Measurements from ENCODE around the gene DCUN1D3.
A peak's percentile ranks its signal among the peaks of the same experiment; 100 is the strongest.
"Not testable (repeated sequence)": the region's sequence is repeated elsewhere in the genome, so short reads cannot be mapped to it uniquely, and the experiment has no call there.

The DCUN1D3 gene

DNA sequence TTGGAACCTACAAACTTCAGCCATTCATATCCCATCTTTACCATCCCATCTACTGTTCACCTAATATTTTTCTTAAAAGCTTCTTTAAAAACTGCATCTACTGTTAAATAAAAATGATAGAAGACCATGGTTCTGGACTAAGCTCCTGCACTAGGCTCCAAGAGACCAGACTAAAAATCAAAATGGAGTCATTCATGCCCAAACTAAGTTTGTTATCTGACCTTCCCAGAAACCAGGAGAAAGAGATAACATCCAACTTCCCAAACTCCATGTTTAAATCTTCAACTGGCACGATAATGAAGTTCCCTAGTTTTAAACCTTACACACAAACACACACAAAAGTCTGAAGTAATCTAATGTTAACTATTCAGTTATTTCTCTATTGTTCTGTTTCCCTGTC is 13.8 kb downstream of the DCUN1D3 start:
- DNase-seq, result no peak

DNA sequence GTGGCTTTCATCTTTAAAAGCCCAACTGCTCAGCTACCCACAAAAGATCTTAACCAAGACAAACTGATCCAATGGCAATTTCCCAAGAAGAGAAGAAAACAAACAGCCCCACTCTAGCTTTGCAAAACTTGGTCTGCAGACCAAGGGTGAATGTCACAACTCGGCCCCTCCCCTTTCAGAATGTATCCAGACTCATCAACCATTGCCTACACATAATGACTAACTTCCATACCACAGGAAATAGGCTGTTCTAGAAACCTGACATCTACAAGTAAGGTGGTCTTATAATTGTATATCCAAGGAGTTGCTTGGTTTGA is 16.0 kb downstream of the DCUN1D3 start:
- peak; percentile 40 for DNase-seq

DNA sequence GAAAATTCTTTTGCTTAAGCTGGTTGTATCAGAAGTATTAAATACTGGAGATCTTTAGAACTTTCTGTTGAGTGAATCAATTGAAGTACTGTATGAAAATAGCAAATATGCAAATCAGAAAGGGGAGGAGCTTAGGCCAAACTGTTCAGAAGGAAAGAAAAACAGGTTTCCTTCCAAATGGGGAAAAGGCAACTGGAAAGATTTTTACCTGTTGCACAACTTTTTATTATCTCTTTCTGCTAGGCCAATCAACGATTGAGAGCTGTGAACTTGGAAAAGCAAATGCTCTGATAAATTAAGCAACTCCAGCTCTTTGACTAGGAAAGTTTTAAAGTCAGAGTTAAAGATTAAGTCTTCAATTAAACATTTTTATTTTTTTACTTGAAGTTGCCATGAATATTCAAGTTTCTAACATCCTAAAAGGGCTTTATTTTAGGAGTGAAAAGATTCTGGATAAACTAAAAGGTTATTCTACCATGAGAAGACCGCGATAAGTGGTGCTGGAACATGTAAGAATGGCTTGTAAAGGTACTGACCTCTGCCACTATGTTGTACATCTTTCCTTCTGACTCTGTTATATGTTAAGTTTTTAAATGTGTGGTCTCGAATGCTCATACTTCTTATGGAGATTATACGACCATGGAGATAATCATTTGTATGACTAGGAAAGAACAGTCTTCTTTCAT is 16.5 kb downstream of the DCUN1D3 start:
- no peak for DNase-seq

DNA sequence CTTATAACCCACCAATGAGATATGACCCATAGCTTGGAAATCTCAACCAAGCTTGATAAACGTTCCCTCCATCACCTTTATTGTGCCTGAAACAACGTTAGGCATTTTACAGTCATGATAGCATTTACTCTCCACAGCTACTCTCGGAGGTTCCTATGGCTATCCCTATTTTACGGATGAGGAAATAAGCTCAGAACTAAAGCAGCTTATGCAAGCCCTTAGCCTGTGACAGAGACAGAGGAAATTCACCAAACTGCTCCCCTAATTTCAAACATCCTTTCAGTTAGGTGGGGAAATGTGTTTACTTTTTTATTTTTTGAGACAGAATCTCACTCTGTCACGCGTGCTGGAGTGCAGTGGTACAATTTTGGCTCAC is 18.7 kb downstream of the DCUN1D3 start:
- no peak for DNase-seq

DNA sequence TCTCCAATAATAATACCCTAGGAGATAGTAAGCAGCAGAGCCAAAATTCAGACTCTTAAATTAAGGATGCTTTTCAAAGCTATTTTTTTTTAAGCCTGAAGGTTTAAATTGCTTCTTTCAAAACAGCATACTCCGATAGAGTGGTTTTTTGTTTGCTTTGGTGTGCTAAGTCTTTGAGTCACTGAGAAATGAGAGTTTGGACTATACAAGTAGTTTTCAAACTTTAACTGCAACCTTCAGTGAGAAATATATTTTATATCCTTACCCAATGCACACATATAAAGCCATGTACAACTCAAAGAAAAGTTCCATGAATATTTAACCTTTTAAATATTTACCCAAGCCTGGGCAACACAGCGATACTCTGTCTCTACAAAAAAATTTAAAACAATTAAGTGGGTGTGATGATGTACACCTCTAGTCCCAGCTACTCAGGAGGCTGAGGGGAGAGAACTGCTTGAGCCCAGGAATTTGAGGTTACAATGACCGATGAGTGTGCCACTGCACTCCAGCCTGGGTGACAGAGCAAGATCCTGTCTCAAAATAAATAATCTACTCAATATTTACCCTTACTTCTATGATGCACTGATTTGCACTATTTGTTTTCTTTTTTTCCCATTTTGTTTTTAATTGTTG is 19.2 kb downstream of the DCUN1D3 start:
- DNase-seq, result no peak

DNA sequence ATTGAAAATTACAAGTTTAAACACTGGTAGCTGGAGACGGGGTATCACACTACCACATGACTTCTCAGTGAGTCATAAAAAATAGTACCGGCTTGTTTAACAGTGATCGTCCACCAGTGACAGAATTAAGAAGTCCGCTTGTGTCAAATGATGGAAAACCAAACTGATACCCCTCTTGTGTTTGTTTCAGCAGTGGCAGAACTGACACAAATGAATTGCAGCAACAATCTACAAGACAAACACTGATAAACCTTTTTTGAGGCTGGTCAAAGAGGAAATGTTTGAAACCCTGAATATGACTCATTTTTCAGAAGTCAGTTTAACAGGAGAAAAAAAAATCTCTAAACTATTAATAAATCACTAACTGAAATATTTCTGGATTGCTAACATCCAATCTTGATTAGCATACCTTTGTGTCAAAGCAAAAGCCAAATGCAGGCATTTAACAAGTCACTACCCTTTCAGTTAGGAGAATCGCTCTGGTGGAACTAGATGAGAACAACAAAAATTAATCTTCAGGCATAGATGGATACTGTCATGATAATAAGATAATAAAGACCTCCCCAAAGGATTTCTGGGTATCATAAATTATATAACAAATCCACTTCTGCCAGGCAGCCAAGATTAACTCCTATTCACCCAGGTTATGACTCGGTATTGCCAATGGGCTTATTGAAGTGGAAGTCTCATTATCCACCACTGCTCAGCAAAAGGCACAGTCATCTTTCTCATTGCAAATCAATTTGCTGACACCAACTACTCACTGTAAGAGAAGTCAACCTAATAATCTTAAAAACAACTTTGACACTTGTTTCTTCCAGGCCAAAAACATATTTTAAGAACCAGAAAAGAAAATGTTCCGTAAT is 20.8 kb downstream of the DCUN1D3 start:
- DNase-seq, result no peak

DNA sequence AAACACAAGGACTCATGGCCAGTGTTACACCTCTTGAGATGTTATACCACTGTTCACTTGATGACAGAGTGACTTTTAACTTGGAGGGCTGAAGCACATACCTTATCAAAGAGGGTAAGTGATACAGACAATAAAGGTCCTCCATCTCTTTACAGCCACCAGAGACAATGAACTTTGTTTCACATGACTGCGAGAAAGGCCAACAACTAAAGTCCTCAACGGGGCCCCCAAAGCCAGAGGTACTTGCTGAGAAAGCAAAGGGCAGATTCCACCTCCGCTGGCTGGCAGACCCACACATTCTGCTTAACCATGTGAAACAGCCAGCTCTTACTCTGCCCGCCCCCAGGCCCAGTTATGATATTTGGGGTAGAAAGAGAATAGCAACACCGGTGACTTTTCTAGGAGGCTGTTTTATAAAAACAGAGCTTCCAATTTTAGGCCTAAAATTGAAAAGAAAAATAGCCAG is 21.4 kb downstream of the DCUN1D3 start:
- no peak for DNase-seq

DNA sequence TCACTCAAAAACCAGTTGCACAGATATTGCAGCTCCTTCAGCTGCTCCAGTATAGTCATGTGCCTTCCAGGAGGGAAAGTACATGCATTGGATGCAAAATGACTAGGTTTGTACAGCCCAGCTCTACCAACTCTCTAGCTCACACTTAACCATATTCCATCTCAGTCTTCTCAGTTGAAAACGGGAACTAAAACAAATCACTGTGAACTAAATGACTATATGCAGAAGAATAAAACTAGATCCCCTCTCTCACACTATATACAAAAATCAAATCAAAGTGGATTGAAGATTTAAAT is 24.9 kb downstream of the DCUN1D3 start:
- no peak for DNase-seq

DNA sequence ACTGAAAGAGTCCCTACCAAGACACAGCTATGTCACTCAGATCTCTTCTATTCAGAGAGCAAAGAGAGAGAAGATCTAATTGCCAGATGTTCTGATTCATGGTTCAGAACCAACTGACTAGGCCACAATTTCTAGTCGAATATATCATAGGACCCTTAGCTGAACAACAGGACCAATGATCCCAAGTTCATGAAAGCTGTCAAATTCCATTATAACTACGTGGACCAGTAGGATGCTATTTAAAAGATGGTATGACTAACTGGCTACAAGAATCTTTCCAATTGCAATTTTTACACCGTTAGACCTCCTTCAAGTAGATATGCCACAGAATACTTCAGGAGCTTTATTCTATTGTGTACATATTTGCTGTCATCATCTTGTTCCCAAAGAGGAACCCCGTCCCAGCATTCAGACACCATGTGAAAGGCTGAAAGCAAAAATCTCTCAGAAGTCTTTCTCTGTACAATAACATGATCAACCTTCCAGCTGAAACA is 26.0 kb downstream of the DCUN1D3 start:
- DNase-seq, result no peak

DNA sequence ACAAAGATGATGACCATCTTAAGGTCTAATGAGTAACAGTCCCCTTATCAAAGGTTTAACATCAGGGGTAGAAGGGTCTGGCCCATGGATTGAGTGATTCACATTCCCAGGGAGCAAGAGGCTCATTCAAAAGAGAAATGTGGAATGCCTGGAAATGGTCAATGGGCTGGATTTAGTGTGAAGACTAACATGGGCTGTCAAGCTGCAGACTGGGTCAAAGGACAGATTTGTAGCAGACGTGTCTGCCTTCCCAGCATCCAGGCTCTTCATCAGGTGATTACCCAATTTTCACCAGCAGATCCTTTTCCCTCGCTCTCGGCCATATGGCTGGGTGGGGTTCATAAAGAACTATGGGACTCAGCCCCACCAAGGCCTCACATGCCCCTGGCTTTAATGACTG is 26.8 kb downstream of the DCUN1D3 start:
- no peak for DNase-seq

DNA sequence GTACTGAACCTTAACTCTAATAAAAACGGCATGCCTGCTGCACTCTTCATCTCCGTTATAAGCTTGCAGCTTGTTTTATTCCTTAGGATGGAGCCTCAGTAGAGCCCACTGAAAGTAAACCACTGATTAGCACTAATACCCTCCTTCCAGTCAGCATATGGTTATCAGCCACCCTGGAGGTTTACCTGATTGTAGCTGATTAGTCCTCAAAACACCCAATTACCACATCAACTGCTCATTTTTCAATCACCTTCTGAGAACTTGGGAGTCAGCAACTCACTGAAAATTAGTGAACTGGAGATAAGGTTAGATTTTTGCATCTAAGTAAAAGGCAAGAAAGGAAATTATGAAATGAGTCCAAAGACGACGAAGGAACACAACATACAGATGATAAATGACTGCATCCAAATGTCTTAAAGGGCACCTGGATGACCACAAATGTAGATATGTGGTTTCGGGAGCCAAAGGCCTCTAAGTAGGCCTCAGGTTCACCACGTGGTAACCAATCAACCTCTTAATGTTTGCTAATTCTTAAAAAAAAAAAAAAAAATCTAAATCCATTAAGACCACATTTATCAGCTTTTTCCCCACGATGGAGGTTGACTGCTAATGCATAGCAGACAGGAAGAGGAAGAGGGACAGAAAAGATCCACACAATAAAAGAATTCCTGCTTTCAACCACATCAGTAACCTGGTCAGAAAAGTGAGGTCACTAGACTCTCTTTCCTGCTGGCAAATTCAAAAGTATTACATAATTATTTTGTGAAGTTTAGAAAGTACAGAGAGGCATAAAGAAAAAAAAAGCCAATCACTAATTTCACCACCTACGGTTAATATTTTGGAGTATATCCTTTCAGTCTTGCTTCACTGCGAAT is 28.0 kb downstream of the DCUN1D3 start:
- DNase-seq, result peak; percentile 80

DNA sequence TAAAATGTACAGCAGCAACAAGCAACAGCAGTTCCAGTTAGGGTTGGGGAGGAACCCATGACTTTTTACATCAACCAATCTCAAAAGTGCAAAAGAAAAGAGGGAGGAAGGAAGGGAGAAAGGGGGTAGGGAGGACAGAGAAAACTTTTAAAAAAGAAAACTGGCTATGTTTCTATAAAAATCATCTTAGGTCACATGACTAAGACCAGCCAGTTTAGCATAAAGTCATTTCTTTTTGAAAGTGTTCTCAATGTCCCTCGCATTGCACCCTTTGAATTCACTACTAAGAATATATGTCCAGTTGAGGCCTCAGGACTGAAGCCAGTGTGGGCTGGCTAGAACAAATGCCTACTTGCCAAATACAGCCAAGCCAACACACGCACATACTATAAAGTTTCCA is 28.9 kb downstream of the DCUN1D3 start:
- DNase-seq, result no peak

DNA sequence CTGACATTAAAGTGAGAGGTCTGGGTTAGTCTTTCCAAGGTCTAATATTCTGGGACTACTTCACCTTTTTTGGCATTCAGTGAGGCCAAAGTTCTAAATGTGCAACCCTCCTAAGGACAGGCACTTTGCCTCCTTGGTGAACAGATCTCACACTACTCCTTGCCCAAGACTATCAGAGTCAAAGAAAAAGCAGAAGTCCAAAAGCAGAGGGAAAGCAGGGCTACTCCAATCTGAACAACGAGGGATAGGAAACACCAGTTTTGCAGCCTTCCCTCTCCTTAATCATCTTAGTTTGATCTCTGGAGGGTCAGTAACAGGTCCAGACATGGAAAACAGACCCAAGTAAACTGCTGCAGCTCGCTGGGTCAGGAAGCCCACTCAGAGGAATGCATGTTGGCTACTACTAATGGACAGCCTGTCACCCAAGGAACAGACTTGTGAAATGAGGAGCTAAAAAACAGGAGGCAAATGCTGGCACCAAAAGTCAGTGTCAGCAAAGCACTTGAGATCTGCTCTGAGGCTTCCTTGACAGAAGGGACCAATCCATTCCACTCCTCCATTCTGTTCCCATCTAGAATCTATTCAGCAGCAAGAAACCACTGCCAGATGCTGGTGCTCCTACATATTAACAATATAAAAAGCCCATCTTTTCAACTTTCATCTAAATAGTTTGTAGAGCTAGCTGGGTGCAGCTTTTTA is 29.9 kb downstream of the DCUN1D3 start:
- no peak for DNase-seq

DNA sequence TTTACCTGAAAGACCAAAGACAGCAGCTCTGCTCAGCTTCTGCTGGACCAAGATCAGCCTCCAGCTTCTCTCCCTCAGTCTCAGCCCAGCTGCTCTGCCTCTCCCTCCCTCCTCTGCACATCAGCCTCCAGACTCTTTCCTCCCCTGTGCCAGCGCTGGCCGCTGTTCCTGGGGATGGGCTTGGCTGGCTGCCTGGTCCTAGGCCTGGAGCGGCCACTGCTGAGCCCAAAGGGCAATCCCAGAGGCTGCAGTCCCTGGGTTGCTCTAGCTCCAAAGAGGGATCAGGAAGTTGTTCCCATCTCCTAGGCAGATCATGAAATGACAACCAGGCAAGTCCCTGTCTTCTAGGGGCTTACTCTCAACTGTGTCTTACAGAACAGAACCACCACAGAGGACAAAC is 31.3 kb downstream of the DCUN1D3 start:
- DNase-seq, result no peak

DNA sequence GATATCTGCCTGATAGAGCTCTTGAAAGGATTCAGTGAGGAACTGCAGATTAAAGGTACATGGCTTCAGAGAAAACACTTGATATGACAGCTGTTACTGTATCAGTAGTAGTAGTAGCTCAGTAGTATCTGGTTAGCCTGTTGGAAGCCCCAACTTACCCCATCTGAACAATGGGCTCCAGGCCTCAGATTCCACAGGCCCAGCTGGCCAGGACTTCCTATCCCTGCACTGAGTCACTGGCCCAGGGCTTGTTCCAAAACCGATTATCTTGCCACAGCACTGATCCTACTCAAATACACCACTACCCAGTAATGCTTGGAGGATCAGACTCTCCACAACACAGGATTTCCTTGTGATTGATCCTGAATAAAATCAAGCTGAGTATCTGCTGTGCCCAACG is 32.6 kb downstream of the DCUN1D3 start:
- no peak for DNase-seq

DNA sequence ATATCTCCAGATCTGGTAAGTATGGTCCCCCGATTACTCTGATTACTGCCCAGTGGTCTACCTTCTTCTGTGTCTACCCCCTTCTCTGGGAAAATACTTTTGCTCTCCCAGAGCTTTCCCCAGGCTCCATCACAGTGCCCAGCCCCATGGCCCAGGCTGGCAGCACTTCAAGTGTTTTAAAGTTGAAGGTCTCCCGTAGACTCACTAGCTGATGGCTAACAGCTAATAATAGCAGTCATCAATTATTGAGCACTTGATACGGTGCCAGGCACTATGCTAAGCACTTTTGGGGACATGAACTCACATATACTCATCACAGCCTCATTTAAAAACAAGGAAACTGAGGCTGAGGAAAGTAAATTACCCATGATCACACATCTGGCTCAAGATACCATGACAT is 33.4 kb downstream of the DCUN1D3 start:
- no peak for DNase-seq

DNA sequence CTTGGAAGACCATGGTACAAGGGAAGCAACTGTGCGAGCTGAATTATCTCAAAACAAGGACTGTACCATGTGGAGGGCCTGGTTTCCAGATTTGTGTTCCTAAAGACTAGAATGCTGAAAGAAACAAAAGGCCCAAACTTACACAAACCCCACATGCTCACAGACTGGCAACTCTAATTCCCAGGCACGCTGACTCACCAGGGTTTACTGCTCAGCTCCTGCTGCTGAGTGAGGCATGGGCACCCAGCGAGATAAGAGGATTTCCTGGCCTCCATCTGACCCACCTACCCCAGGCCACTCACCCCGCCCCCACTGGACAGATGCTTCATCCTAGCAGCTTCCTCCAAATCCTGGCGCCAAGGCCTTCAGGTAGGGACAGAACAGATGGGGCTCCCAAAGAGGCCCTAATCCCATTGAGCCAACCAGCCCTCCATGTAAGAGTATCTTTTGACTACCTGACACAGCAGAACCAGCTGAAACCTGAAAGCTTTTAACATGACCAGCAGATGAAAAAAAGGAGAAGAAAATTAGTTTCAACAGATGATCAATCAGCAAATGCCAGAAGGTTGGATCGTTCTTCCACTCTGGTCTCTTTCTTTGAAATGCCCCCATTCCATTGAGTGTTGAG is 33.9 kb downstream of the DCUN1D3 start:
- peak; percentile 88 for DNase-seq

DNA sequence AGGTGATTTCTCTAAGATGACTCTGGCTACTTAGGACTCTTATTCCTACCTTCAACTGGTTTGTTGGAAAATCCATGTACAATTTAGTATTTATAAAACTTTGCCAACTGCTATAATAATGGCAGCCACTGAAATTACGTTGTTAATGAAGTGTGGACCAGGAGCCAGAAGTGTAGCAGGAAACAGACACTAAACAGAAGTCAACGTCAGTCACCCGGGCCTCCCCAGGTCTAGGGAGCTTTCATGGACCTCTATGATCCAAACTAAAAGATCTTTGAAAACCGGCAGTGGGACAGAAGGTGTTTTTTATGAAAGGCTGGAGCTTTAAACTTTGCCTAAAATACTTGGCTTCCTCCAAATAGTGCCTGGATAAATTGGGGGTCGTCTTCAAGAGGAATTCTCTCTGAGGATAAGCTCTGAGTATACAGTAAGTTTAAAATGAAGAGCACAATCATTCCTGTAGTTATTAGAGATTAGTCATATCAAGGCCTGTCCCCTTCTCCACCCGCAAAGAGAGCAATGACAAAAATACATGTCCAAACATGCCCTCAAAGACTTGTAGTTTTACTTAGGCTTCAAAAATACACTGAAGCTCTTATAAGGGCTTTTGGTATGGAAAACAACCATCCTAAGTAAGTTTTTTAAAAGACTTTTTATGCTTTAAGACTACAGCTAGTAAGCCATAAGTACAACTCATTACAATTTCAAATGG is 34.6 kb downstream of the DCUN1D3 start:
- peak; percentile 78 for DNase-seq

DNA sequence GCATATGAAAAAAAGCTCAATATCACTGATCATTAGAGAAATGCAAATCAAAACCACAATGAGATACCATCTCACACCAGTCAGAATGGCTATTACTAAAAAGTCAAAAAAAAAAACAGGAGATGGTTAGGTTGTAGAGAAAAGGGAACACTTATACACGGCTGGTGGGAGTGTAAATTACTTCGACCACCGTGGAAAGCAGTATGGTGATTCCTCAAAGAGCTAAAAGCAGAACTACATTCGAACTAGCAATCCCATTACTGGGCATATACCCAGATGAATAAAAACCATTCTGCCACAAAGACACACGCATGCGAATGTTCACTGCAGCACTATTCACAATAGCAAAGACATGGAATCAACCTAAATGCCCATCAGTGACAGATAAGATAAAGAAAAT is 35.8 kb downstream of the DCUN1D3 start:
- DNase-seq, result not testable (repeated sequence)

DNA sequence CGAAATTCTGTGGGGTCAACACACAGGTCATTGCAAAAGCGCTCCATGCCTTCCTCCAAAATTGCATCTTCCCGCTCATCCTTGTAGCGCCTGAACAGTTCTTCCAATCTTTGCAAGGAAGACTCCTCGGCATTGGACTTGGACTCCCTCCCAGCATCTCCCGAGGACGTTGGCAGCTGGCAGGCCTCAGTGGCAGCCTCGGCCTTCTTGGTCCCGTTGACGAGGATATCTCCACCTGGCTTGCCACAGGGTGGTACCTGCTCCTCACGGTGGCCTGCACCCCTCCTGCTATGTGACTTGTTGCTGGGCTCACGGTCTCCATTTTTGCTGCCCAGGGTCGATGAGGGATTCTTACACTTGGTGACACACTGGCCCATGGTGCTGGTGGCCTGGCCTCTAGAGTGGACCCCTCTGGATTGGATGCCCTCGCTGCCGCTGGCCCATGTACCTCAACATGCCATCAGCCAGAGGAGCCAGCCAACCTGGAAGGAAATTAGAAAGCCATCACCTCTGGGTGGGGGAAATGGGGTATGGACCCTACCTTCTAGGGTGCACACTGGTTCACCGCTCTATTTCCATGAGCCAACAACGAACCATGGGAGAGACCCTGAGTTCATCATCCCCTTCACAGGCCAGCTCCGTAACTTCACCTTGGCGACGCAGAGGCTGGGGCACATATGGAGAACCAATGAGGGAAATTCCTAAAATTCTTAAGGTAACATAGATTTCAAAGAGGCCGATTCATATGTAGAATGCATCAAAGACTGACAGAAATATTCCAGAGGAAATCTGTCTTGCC is 37.8 kb downstream of the DCUN1D3 start:
- DNase-seq, result no peak
